Measurements from ENCODE around the gene ENO1.

DNA sequence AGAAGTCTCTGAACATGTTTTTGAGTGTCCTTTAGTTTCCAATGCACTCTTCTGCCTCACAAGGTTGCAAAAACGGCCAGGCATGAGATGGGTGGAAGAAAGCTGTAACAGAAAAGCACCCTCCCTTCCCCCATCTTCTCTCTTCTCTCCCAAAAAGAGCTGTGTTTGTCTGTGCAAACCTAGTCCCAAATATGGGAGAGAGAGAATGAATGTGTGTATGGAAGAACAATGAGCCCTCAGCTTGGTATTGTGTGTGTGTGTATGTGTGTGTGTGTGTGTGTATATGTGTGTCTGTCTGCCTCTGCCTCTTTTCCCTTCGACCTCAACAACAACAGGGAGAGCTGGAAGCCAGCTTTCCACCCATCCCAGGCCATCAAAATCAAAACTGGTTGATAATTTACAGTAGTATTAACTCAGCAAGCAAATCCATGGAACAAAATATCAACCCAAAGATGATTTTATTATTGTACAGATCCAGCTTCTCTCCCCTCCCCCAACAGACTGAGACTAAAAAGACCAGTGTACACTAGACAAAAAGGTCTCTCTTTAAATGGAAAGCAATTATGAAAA lies 62.8 kb downstream of the ENO1 start:
- TF ChIP-seq, protein P1, sequence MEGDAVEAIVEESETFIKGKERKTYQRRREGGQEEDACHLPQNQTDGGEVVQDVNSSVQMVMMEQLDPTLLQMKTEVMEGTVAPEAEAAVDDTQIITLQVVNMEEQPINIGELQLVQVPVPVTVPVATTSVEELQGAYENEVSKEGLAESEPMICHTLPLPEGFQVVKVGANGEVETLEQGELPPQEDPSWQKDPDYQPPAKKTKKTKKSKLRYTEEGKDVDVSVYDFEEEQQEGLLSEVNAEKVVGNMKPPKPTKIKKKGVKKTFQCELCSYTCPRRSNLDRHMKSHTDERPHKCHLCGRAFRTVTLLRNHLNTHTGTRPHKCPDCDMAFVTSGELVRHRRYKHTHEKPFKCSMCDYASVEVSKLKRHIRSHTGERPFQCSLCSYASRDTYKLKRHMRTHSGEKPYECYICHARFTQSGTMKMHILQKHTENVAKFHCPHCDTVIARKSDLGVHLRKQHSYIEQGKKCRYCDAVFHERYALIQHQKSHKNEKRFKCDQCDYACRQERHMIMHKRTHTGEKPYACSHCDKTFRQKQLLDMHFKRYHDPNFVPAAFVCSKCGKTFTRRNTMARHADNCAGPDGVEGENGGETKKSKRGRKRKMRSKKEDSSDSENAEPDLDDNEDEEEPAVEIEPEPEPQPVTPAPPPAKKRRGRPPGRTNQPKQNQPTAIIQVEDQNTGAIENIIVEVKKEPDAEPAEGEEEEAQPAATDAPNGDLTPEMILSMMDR (IDR thresholded peaks at IDR 0.05) = no peak
- TF ChIP-seq POLR2A (IDR thresholded peaks at IDR 0.05) = no peak
